GM23338 (cell line): ENCODE results near the gene OLA1. TPM values are rescaled to one million over a fixed set of nuclear protein-coding genes. Genes with fewer than 3 reads are reported as not detected.

Source experiments
- ATAC-seq: fragments of 200-7000 bp; cut with Tn5 transposase; 3 replicates; pipeline ENCODE4 v1.9.1; 2020
- DNase-seq: peaks from one replicate; pipeline ENCODE4 v3.0.0-alpha.2; 2015; ENCODE audit warnings: low spot score
- H2AFZ ChIP-seq: fragments of 200-600 bp; sonication (generic); 2 replicates; pipeline ENCODE4 v1.8.0; 2016; ENCODE audit warnings: antibody characterized with exemption, mild to moderate bottlenecking, moderate library complexity
- H3F3A ChIP-seq: fragments of 200-600 bp; sonication (generic); replicated peaks from 2 replicates; pipeline ENCODE4 v1.8.0; 2017; ENCODE audit warnings: antibody characterized with exemption, mixed run types, low read depth
- H3K27ac ChIP-seq: fragments of 200-600 bp; sonication (generic); 2 replicates; pipeline ENCODE4 v1.6.1; 2016; ENCODE audit warnings: low read depth
- H3K27me3 ChIP-seq: fragments of 200-600 bp; sonication (generic); 2 replicates; pipeline ENCODE4 v1.8.0; 2016; ENCODE audit warnings: mild to moderate bottlenecking, mixed run types, moderate library complexity; ENCODE audit not compliant: insufficient read depth
- H3K36me3 ChIP-seq: fragments of 200-600 bp; sonication (generic); 2 replicates; pipeline ENCODE4 v1.8.0; 2016; ENCODE audit warnings: mild to moderate bottlenecking; ENCODE audit not compliant: insufficient read depth
- H3K4me1 ChIP-seq: fragments of 200-600 bp; sonication (generic); 2 replicates; pipeline ENCODE4 v1.8.0; 2016; ENCODE audit warnings: mild to moderate bottlenecking, moderate library complexity; ENCODE audit not compliant: insufficient read depth
- H3K4me2 ChIP-seq: fragments of 200-600 bp; sonication (generic); 2 replicates; pipeline ENCODE4 v1.7.1; 2017; ENCODE audit warnings: mixed run types
- H3K4me3 ChIP-seq: fragments of 200-600 bp; sonication (generic); 2 replicates; pipeline ENCODE4 v1.6.1; 2016; ENCODE audit warnings: mixed run types
- H3K79me2 ChIP-seq: fragments of 200-600 bp; sonication (generic); replicated peaks from 2 replicates; pipeline ENCODE4 v1.8.0; 2017; ENCODE audit warnings: mild to moderate bottlenecking; ENCODE audit not compliant: insufficient read depth
- H3K9me2 ChIP-seq: fragments of 200-600 bp; sonication (generic); 2 replicates; pipeline ENCODE4 v1.8.0; 2017; ENCODE audit not compliant: insufficient read depth
- H4K20me1 ChIP-seq: fragments of 200-600 bp; sonication (generic); replicated peaks from 2 replicates; pipeline ENCODE4 v1.8.0; 2017; ENCODE audit warnings: mild to moderate bottlenecking; ENCODE audit not compliant: insufficient read depth
- H3K27ac Mint-ChIP-seq: 2 replicates; pipeline ENCODE4 v1.8.0; 2020; ENCODE audit warnings: inconsistent platforms, mild to moderate bottlenecking, moderate library complexity, mixed read lengths
- H3K27me3 Mint-ChIP-seq: 3 replicates; pipeline ENCODE4 v1.8.0; 2022; ENCODE audit warnings: low read depth, mild to moderate bottlenecking, moderate library complexity, mixed read lengths, inconsistent platforms; ENCODE audit not compliant: insufficient read depth, poor library complexity
- H3K36me3 Mint-ChIP-seq: 3 replicates; pipeline ENCODE4 v1.8.0; 2021; ENCODE audit warnings: low read depth, mild to moderate bottlenecking, inconsistent platforms, moderate library complexity, mixed read lengths
- H3K4me1 Mint-ChIP-seq: 3 replicates; pipeline ENCODE4 v1.8.0; 2020; ENCODE audit warnings: mild to moderate bottlenecking, inconsistent platforms, mixed read lengths
- H3K4me3 Mint-ChIP-seq: 3 replicates; pipeline ENCODE4 v1.8.0; 2021; ENCODE audit warnings: moderate library complexity, mild to moderate bottlenecking, inconsistent platforms, mixed read lengths
- H3K9me3 Mint-ChIP-seq: 3 replicates; pipeline ENCODE4 v1.8.0; 2020; ENCODE audit warnings: moderate library complexity, mild to moderate bottlenecking, inconsistent platforms, mixed read lengths
- EZH2phosphoT487 ChIP-seq: fragments of 200-600 bp; sonication (generic); IDR thresholded peaks from one replicate; pipeline ENCODE4 v1.8.1; 2018; ENCODE audit warnings: antibody characterized with exemption; ENCODE audit not compliant: unreplicated experiment
- POLR2AphosphoS5 ChIP-seq: IDR thresholded peaks from 2 replicates; pipeline ENCODE4 v1.6.1; 2016; ENCODE audit warnings: antibody characterized with exemption, low read depth
- ZNF331 ChIP-seq: fragments of 250-450 bp; sonication (Bioruptor Pico); IDR thresholded peaks from 2 replicates; pipeline ENCODE4 v1.5.0; 2020; ENCODE audit warnings: low read depth, mild to moderate bottlenecking, moderate library complexity
- polyA plus RNA-seq: library from polyadenylated mRNA; unstranded; fragments of >200 nt; fragmentation: Nextera tagmentation; extraction: Ambion mirVana; gene quantifications from 2 replicates; pipeline ENCODE4 v1.2.1, GENCODE V29; 2016
- total RNA-seq: library from RNA; depleted of rRNA; stranded (reverse); fragments of >200 nt; shearing (Covaris generic); gene quantifications from 2 replicates; pipeline ENCODE4 v1.2.3, GENCODE V29; 2014
- TF ChIP-seq, protein P1 (sequence below): IDR thresholded peaks from 2 replicates; pipeline ENCODE4 v1.6.1; 2016; ENCODE audit warnings: antibody characterized with exemption
- TF ChIP-seq, protein P2 (sequence below), 2 experiments: fragments of 200-600 bp in 1 of 2; sonication (generic) in 1 of 2; conservative IDR thresholded peaks; 2 replicates each; pipeline versions ENCODE4 v1.5.1 to v1.6.1; 2016 to 2017; ENCODE audit warnings: antibody characterized with exemption in 2 of 2, low read depth in 2 of 2, mild to moderate bottlenecking in 2 of 2, moderate library complexity in 1 of 2
- TF ChIP-seq, protein P3 (sequence below): fragments of 250-450 bp; sonication (Bioruptor Pico); IDR thresholded peaks from 2 replicates; pipeline ENCODE4 v1.5.0; 2020; ENCODE audit warnings: mild to moderate bottlenecking, moderate library complexity
- TF ChIP-seq, protein P4 (sequence below): IDR thresholded peaks from one replicate; pipeline ENCODE4 v1.6.1; 2018; ENCODE audit warnings: antibody characterized with exemption; ENCODE audit not compliant: unreplicated experiment

Gene OLA1
- total and polyA plus RNA-seq, 2 experiments from 2014 or later = 104 to 242 TPM

DNA sequence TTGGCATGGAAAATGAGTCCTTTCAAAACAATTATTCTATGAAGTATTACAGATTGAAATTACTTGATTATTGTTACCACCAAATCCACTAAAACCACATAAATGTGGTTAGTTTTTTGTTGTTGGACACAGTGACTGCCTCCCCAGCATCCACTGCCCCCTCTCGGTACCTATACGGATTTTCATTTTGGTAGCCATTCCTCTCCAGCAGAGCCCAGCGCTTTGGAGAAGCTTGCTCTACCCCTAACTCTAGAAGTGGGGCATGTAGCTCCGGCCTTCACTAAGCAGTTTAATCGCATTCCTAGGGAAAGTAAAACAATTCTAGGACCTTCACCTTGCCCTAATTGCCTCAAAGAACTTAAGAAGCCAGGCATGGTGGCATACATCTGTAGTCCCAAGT lies 24.2 kb downstream of the OLA1 start:
- H3K4me3 Mint-ChIP-seq = no peak overlapping the region
- H3K27me3 Mint-ChIP-seq = peaks cover 2% of the 10 kb centered on the region
- H3K9me3 Mint-ChIP-seq = no peaks in the 10 kb centered on the region
- DNase-seq (peak; percentile 28), ATAC-seq (peak; percentile 59)
- no peak overlapping the region for H3K27ac Mint-ChIP-seq
- no peaks in the 10 kb centered on the region for H3K27me3 ChIP-seq
- H2AFZ ChIP-seq = no peak overlapping the region
- H4K20me1 ChIP-seq = no peaks in the 10 kb centered on the region; the same call in 1 of the 2 replicates
- H3K4me1 ChIP-seq = no peaks in the 10 kb centered on the region
- H3K4me3 ChIP-seq = no peak overlapping the region
- peaks cover 5% of the 10 kb centered on the region for H3K36me3 ChIP-seq
- H3F3A ChIP-seq = no peaks in the 10 kb centered on the region
- TF ChIP-seq ZNF331 (CRISPR knock-in tag) = no peak
- no peak for TF ChIP-seq POLR2AphosphoS5
- no peak for TF ChIP-seq EZH2phosphoT487
- TF ChIP-seq, protein P1, sequence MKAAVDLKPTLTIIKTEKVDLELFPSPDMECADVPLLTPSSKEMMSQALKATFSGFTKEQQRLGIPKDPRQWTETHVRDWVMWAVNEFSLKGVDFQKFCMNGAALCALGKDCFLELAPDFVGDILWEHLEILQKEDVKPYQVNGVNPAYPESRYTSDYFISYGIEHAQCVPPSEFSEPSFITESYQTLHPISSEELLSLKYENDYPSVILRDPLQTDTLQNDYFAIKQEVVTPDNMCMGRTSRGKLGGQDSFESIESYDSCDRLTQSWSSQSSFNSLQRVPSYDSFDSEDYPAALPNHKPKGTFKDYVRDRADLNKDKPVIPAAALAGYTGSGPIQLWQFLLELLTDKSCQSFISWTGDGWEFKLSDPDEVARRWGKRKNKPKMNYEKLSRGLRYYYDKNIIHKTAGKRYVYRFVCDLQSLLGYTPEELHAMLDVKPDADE = no peak
- TF ChIP-seq, protein P2, sequence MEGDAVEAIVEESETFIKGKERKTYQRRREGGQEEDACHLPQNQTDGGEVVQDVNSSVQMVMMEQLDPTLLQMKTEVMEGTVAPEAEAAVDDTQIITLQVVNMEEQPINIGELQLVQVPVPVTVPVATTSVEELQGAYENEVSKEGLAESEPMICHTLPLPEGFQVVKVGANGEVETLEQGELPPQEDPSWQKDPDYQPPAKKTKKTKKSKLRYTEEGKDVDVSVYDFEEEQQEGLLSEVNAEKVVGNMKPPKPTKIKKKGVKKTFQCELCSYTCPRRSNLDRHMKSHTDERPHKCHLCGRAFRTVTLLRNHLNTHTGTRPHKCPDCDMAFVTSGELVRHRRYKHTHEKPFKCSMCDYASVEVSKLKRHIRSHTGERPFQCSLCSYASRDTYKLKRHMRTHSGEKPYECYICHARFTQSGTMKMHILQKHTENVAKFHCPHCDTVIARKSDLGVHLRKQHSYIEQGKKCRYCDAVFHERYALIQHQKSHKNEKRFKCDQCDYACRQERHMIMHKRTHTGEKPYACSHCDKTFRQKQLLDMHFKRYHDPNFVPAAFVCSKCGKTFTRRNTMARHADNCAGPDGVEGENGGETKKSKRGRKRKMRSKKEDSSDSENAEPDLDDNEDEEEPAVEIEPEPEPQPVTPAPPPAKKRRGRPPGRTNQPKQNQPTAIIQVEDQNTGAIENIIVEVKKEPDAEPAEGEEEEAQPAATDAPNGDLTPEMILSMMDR (conservative IDR thresholded peaks at IDR 0.05; ENCODE audit: low read depth in 2 of 2) = peak; percentile 18 to 29; a peak in 2 of 4 replicates
- H3K4me1 Mint-ChIP-seq = peaks cover 2% of the 10 kb centered on the region; the same call in 1 of the 3 replicates
- H3K27ac ChIP-seq = 0 out of 2 replicates have a peak overlapping the region, but pooled peaks have one; percentile 6
- H3K79me2 ChIP-seq = peaks cover 8% of the 10 kb centered on the region; the same call in 1 of the 2 replicates
- peaks cover 36% of the 10 kb centered on the region for H3K36me3 Mint-ChIP-seq
- H3K9me2 ChIP-seq = no peaks in the 10 kb centered on the region
- H3K4me2 ChIP-seq = no peak overlapping the region

DNA sequence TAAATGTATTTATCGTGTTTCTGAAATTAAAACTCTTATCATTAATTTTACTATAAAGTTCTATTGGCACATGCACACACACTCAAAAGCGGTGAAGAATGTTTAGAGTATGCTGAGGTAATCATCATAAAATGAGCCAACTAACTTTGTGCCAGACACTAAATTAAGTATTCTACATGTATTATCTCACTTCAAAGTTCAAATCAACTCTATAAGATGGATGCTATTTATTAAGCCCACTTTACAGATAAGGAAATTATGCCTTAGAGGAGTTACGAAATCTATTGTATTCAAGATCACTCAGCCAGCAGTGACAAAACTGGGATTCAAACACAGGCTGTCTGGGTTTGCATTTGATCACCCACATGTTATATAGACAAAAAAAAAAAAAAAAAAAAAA lies 24.9 kb downstream of the OLA1 start:
- Histone ChIP-seq H3K27ac (no peak overlapping the region), H3K4me1 (peaks cover 4% of the 10 kb centered on the region), H3K4me3 (no peak overlapping the region), H4K20me1 (no peaks in the 10 kb centered on the region; the same call in 1 of the 2 replicates), H3K4me2 (no peak overlapping the region), H3K36me3 (peaks cover 5% of the 10 kb centered on the region; the same call in 1 of the 2 replicates), H2AFZ (no peak overlapping the region), H3K79me2 (peaks cover 10% of the 10 kb centered on the region), H3F3A (no peaks in the 10 kb centered on the region), H3K27me3 (no peaks in the 10 kb centered on the region), H3K9me2 (no peaks in the 10 kb centered on the region)
- Mint-ChIP-seq H3K4me3 (no peak overlapping the region), H3K27ac (no peak overlapping the region), H3K36me3 (peaks cover 29% of the 10 kb centered on the region), H3K9me3 (no peaks in the 10 kb centered on the region), H3K27me3 (peaks cover 2% of the 10 kb centered on the region), H3K4me1 (peaks cover 5% of the 10 kb centered on the region; the same call in 2 of the 3 replicates)
- ATAC-seq (no peak), DNase-seq (no peak)
- TF ChIP-seq, protein P1 = no peak
- TF ChIP-seq ZNF331 (CRISPR knock-in tag) = no peak
- TF ChIP-seq, protein P3, sequence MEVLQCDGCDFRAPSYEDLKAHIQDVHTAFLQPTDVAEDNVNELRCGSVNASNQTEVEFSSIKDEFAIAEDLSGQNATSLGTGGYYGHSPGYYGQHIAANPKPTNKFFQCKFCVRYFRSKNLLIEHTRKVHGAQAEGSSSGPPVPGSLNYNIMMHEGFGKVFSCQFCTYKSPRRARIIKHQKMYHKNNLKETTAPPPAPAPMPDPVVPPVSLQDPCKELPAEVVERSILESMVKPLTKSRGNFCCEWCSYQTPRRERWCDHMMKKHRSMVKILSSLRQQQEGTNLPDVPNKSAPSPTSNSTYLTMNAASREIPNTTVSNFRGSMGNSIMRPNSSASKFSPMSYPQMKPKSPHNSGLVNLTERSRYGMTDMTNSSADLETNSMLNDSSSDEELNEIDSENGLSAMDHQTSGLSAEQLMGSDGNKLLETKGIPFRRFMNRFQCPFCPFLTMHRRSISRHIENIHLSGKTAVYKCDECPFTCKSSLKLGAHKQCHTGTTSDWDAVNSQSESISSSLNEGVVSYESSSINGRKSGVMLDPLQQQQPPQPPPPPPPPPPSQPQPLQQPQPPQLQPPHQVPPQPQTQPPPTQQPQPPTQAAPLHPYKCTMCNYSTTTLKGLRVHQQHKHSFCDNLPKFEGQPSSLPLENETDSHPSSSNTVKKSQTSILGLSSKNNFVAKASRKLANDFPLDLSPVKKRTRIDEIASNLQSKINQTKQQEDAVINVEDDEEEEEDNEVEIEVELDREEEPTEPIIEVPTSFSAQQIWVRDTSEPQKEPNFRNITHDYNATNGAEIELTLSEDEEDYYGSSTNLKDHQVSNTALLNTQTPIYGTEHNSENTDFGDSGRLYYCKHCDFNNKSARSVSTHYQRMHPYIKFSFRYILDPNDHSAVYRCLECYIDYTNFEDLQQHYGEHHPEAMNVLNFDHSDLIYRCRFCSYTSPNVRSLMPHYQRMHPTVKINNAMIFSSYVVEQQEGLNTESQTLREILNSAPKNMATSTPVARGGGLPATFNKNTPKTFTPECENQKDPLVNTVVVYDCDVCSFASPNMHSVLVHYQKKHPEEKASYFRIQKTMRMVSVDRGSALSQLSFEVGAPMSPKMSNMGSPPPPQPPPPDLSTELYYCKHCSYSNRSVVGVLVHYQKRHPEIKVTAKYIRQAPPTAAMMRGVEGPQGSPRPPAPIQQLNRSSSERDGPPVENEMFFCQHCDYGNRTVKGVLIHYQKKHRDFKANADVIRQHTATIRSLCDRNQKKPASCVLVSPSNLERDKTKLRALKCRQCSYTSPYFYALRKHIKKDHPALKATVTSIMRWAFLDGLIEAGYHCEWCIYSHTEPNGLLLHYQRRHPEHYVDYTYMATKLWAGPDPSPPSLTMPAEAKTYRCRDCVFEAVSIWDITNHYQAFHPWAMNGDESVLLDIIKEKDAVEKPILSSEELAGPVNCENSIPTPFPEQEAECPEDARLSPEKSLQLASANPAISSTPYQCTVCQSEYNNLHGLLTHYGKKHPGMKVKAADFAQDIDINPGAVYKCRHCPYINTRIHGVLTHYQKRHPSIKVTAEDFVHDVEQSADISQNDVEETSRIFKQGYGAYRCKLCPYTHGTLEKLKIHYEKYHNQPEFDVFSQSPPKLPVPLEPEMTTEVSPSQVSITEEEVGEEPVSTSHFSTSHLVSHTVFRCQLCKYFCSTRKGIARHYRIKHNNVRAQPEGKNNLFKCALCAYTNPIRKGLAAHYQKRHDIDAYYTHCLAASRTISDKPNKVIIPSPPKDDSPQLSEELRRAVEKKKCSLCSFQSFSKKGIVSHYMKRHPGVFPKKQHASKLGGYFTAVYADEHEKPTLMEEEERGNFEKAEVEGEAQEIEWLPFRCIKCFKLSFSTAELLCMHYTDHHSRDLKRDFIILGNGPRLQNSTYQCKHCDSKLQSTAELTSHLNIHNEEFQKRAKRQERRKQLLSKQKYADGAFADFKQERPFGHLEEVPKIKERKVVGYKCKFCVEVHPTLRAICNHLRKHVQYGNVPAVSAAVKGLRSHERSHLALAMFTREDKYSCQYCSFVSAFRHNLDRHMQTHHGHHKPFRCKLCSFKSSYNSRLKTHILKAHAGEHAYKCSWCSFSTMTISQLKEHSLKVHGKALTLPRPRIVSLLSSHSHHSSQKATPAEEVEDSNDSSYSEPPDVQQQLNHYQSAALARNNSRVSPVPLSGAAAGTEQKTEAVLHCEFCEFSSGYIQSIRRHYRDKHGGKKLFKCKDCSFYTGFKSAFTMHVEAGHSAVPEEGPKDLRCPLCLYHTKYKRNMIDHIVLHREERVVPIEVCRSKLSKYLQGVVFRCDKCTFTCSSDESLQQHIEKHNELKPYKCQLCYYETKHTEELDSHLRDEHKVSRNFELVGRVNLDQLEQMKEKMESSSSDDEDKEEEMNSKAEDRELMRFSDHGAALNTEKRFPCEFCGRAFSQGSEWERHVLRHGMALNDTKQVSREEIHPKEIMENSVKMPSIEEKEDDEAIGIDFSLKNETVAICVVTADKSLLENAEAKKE (CRISPR knock-in tag) = no peak
- TF ChIP-seq, protein P4, sequence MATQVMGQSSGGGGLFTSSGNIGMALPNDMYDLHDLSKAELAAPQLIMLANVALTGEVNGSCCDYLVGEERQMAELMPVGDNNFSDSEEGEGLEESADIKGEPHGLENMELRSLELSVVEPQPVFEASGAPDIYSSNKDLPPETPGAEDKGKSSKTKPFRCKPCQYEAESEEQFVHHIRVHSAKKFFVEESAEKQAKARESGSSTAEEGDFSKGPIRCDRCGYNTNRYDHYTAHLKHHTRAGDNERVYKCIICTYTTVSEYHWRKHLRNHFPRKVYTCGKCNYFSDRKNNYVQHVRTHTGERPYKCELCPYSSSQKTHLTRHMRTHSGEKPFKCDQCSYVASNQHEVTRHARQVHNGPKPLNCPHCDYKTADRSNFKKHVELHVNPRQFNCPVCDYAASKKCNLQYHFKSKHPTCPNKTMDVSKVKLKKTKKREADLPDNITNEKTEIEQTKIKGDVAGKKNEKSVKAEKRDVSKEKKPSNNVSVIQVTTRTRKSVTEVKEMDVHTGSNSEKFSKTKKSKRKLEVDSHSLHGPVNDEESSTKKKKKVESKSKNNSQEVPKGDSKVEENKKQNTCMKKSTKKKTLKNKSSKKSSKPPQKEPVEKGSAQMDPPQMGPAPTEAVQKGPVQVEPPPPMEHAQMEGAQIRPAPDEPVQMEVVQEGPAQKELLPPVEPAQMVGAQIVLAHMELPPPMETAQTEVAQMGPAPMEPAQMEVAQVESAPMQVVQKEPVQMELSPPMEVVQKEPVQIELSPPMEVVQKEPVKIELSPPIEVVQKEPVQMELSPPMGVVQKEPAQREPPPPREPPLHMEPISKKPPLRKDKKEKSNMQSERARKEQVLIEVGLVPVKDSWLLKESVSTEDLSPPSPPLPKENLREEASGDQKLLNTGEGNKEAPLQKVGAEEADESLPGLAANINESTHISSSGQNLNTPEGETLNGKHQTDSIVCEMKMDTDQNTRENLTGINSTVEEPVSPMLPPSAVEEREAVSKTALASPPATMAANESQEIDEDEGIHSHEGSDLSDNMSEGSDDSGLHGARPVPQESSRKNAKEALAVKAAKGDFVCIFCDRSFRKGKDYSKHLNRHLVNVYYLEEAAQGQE = no peak
